Measurements from ENCODE around the gene TRAPPC3. TPM values are rescaled to one million over a fixed set of nuclear protein-coding genes. Genes with fewer than 3 reads are reported as not detected.

TRAPPC3 gene
- total and polyA plus RNA-seq, 10 donors, result 42.9 to 98.1 (median 58.3) TPM

DNA sequence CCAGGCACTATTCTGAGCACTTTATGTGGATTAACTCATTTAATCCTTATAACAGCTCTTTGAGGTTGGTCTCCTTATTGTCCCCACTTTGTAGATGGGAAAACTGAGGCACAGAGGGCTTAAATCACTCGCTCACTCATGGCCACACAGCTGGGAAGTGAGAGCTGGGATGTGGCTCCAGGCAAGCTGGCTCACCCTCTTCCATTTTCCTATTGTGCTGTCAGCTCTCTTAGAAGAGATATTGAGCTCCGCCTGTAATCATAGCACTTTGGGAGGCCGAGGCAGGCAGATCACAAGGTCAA is 20.4 kb downstream of the TRAPPC3 start:
- Histone ChIP-seq H3K27ac (no peak overlapping the region), H3K4me1 (peaks cover 0 to 23% (median 11%) of the 10 kb centered on the region in 6 donors), H3K9me3 (no peaks in the 10 kb centered on the region), H3K27me3 (replicated peaks in 1 of 7) (peaks cover 0 to 24% (median 10%) of the 10 kb centered on the region in 7 donors), H3K36me3 (no peaks in the 10 kb centered on the region), H3K4me3 (no peak overlapping the region)
- 91 to 96% (median 92%) methylated on average over 3 of the region's 3 CpGs for WGBS, 5 donors
- TF ChIP-seq POLR2AphosphoS5 (IDR thresholded peaks at IDR 0.05), result no peak
- TF ChIP-seq, protein P1, sequence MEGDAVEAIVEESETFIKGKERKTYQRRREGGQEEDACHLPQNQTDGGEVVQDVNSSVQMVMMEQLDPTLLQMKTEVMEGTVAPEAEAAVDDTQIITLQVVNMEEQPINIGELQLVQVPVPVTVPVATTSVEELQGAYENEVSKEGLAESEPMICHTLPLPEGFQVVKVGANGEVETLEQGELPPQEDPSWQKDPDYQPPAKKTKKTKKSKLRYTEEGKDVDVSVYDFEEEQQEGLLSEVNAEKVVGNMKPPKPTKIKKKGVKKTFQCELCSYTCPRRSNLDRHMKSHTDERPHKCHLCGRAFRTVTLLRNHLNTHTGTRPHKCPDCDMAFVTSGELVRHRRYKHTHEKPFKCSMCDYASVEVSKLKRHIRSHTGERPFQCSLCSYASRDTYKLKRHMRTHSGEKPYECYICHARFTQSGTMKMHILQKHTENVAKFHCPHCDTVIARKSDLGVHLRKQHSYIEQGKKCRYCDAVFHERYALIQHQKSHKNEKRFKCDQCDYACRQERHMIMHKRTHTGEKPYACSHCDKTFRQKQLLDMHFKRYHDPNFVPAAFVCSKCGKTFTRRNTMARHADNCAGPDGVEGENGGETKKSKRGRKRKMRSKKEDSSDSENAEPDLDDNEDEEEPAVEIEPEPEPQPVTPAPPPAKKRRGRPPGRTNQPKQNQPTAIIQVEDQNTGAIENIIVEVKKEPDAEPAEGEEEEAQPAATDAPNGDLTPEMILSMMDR (IDR thresholded peaks at IDR 0.05 in 8 of 11, conservative IDR thresholded peaks at IDR 0.05 in 3 of 11), result no peak
- TF ChIP-seq POLR2A (IDR thresholded peaks at IDR 0.05), result no peak
- DNase-seq, result no peak
- intact Hi-C loops (cut with DNase I; ENCODE audit: low total_unique reads), result no loop called here

- 82 to 90% (median 87%) methylated on average over 11 of the region's 11 CpGs for WGBS, 5 donors
- Histone ChIP-seq H3K4me3 (no peak overlapping the region), H3K27ac (no peak overlapping the region), H3K9me3 (no peaks in the 10 kb centered on the region), H3K4me1 (peaks cover 2 to 29% (median 16%) of the 10 kb centered on the region in 6 donors), H3K27me3 (replicated peaks in 1 of 7) (peaks cover 0 to 29% (median 10%) of the 10 kb centered on the region in 7 donors), H3K36me3 (no peaks in the 10 kb centered on the region)
- intact Hi-C loops (cut with DNase I; ENCODE audit: low total_unique reads), result no loop called here
- DNase-seq, result no peak
- TF ChIP-seq POLR2A (IDR thresholded peaks at IDR 0.05) (no peak), POLR2AphosphoS5 (IDR thresholded peaks at IDR 0.05) (no peak)
- TF ChIP-seq, protein P1 (IDR thresholded peaks at IDR 0.05 in 8 of 11, conservative IDR thresholded peaks at IDR 0.05 in 3 of 11), result no peak
Measured at GRCh38 chr1:36128126-36128904, 21.0 kb downstream of the TRAPPC3 start.

DNA sequence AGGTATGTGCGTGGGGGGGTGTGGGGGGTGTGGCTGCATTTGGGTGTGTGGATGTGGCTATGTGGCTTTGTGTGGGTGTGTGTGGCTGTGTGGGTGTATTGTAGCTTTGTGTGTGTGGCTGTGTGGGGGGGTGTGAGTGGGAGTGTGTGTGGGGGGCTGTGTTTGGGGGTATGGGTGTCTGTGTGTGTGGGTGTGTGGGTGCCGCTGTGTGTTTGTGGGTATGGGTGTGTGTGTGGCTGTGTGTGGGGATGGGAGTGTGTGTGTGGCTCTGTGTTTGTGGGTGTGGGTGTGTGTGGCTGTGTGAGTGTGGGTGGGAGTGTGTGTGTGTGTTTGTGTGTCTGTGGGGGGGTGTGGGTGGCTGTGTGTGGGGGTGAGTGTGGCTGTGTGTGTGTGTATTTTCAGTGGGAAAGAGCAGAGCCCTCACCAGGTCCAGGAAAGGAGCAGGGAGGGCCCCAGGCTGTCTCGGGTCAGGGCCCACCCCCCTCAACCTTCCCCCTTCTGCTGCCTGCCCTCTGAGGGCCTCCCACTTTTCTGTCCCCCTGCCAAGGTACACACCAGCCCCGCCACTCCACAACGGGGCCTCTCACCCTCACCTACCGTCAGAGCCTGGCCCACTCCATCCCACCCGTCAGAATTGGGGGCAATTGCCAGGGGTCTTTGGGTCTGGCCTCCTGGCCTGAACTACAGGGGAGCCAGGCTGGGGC is 22.3 kb downstream of the TRAPPC3 start:
- Histone ChIP-seq H3K9me3 (no peaks in the 10 kb centered on the region), H3K4me1 (peaks cover 7 to 42% (median 20%) of the 10 kb centered on the region in 6 donors), H3K27ac (no peak overlapping the region), H3K4me3 (no peak overlapping the region), H3K36me3 (no peaks in the 10 kb centered on the region), H3K27me3 (replicated peaks in 1 of 7) (peaks cover 0 to 35% (median 10%) of the 10 kb centered on the region in 7 donors)
- no peak for TF ChIP-seq POLR2A (IDR thresholded peaks at IDR 0.05)
- TF ChIP-seq, protein P1 (IDR thresholded peaks at IDR 0.05 in 8 of 11, conservative IDR thresholded peaks at IDR 0.05 in 3 of 11), result no peak
- TF ChIP-seq POLR2AphosphoS5 (IDR thresholded peaks at IDR 0.05), result no peak
- DNase-seq, result no peak
- WGBS, 5 donors, result 64 to 82% (median 74%) methylated on average over 6 to 7 of the region's 7 CpGs
- intact Hi-C loops (cut with DNase I; ENCODE audit: low total_unique reads), result no loop called here
